Measurements from ENCODE around the gene LAMTOR4.

- TF ChIP-seq YY1 (IDR thresholded peaks at IDR 0.05; ENCODE audit: insufficient read depth, insufficient read length) (no peak), ZNF274 (IDR thresholded peaks at IDR 0.05; ENCODE audit: low read depth, low read length) (no peak), SUZ12 (IDR thresholded peaks at IDR 0.05; ENCODE audit: extremely low read depth, insufficient read depth, insufficient read length) (no peak)
Measured at GRCh38 chr7:100152404-100152803, 3.7 kb downstream of the LAMTOR4 start.
